MCF 10A (cell line): ENCODE measurements around the gene MVB12B. TPM values are rescaled to one million over a fixed set of nuclear protein-coding genes. Genes with fewer than 3 reads are reported as not detected.

Experiments
- BruUV-seq: library from RNA; stranded (reverse); fragments of 400-500 nt; replicated peaks from 2 replicates; lab custom pipeline; 2021; lab: Mats Ljungman, UMichigan
- CTCF ChIA-PET: fragments of 300-600 bp; sonication (Branson Sonifier 250); formaldehyde crosslinking; extraction: SDS; loops from one replicate; lab custom pipeline; 2021; ENCODE audit warnings: antibody characterized with exemption, inconsistent platforms; lab: Yijun Ruan, JAX
- POLR2A ChIA-PET: fragments of 300-600, 350-650 bp; sonication (Branson Sonifier 250); formaldehyde crosslinking; extraction: SDS; loops from one replicate; lab custom pipeline; 2020; ENCODE audit warnings: antibody characterized with exemption, inconsistent platforms; lab: Yijun Ruan, JAX
- DNase-seq: peaks from one replicate; pipeline ENCODE4 v3.0.0-alpha.2; 2018; ENCODE audit not compliant: unreplicated experiment
- H3K27ac Mint-ChIP-seq: one replicate; pipeline ENCODE4 v1.8.0; 2022; ENCODE audit warnings: mild to moderate bottlenecking, low read depth, mixed read lengths; ENCODE audit not compliant: unreplicated experiment
- H3K27me3 Mint-ChIP-seq: one replicate; pipeline ENCODE4 v1.8.0; 2022; ENCODE audit warnings: mixed read lengths; ENCODE audit not compliant: insufficient read depth, unreplicated experiment
- H3K36me3 Mint-ChIP-seq: one replicate; pipeline ENCODE4 v1.8.0; 2022; ENCODE audit warnings: mild to moderate bottlenecking, moderate library complexity, mixed read lengths; ENCODE audit not compliant: insufficient read depth, unreplicated experiment
- H3K4me1 Mint-ChIP-seq: one replicate; pipeline ENCODE4 v1.8.0; 2022; ENCODE audit warnings: mixed read lengths; ENCODE audit not compliant: insufficient read depth, unreplicated experiment
- H3K4me3 Mint-ChIP-seq: one replicate; pipeline ENCODE4 v1.8.0; 2022; ENCODE audit warnings: mild to moderate bottlenecking, moderate library complexity, mixed read lengths; ENCODE audit not compliant: unreplicated experiment
- H3K9me3 Mint-ChIP-seq: one replicate; pipeline ENCODE4 v1.8.0; 2022; ENCODE audit warnings: mixed read lengths; ENCODE audit not compliant: unreplicated experiment
- CTCF ChIP-seq: fragments of 200-600 bp; IDR thresholded peaks from one replicate; pipeline ENCODE4 v1.8.0; 2022; ENCODE audit warnings: antibody characterized with exemption, mild to moderate bottlenecking; ENCODE audit not compliant: unreplicated experiment
- intact Hi-C: fragments of 100-400 bp; cut with micrococcal nuclease; formaldehyde crosslinking; loops from 2 replicates; pipeline ENCODE4 v1.14.1; 2022
- total RNA-seq: library from RNA; stranded (reverse); gene quantifications from 2 replicates; pipeline ENCODE4 v1.2.3, GENCODE V29; 2022

Gene MVB12B
- total RNA-seq, 1 experiment from 2014 or later, result 5.5 TPM

GRCh38 chr9:126461608-126462007 is 135.0 kb downstream of the MVB12B start:
- CTCF ChIA-PET, result interaction anchor here (0.7 kb wide), 1 partner anchor 1071 kb away, joined by 3 read pairs; no protein-coding TSS in a partner anchor

DNA sequence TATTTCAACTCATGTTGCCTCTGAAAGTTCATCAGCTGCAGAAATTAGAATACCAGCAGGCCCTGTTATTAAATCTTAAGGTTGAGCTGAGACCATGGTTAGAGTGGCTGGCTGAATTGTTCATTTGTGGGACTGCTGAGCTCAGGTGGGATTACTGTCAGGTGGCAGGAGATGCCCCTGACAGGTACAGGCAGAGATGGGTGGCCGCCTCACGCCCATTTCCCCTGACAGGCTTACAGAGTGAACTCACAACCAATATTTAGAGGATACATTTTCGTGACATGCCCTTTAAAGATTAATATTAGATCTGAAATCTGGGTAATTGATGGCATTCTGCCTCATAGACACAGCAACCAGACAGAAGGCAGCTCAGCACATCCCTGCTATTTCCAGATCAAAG is 136.0 kb downstream of the MVB12B start:
- H3K4me3 Mint-ChIP-seq, result no peak overlapping the region
- no peak overlapping the region for H3K27ac Mint-ChIP-seq
- BruUV-seq, result no TSS peak
- DNase-seq, result no peak
- H3K9me3 Mint-ChIP-seq, result no peaks in the 10 kb centered on the region
- no peaks in the 10 kb centered on the region for H3K36me3 Mint-ChIP-seq
- H3K27me3 Mint-ChIP-seq, result no peaks in the 10 kb centered on the region
- no peak for TF ChIP-seq CTCF
- intact Hi-C loops, result no loop called here
- ChIA-PET CTCF (interaction anchor here (0.6 kb wide), 2 partner anchors 15 to 999 kb away, joined by 3 read pairs; no protein-coding TSS in a partner anchor), POLR2A (no interaction called here)
- no peaks in the 10 kb centered on the region for H3K4me1 Mint-ChIP-seq

More at GRCh38 chr9:126461608-126462007, 135.0 kb downstream of the MVB12B start:
- POLR2A ChIA-PET, result no interaction called here
- no TSS peak for BruUV-seq
- Mint-ChIP-seq H3K4me1 (no peaks in the 10 kb centered on the region), H3K27ac (no peak overlapping the region), H3K27me3 (no peaks in the 10 kb centered on the region), H3K4me3 (no peak overlapping the region), H3K9me3 (no peaks in the 10 kb centered on the region), H3K36me3 (peaks cover 6% of the 10 kb centered on the region)
- intact Hi-C loops, result no loop called here
- TF ChIP-seq CTCF, result no peak
- DNase-seq, result no peak

- Mint-ChIP-seq H3K27ac (no peak overlapping the region), H3K4me1 (no peaks in the 10 kb centered on the region), H3K4me3 (no peak overlapping the region), H3K36me3 (peaks cover 6% of the 10 kb centered on the region), H3K27me3 (no peaks in the 10 kb centered on the region), H3K9me3 (no peaks in the 10 kb centered on the region)
- CTCF ChIA-PET, result interaction anchor here (1.0 to 1.5 kb wide), 3 partner anchors 28 to 95 kb away, joined by 3 to 4 read pairs (median 4); no protein-coding TSS in a partner anchor
- no peak for TF ChIP-seq CTCF
- BruUV-seq, result no TSS peak
- POLR2A ChIA-PET, result no interaction called here
- intact Hi-C loops, result no loop called here
- DNase-seq, result no peak
Observed at GRCh38 chr9:126463426-126463825, 136.8 kb downstream of the MVB12B start.

DNA sequence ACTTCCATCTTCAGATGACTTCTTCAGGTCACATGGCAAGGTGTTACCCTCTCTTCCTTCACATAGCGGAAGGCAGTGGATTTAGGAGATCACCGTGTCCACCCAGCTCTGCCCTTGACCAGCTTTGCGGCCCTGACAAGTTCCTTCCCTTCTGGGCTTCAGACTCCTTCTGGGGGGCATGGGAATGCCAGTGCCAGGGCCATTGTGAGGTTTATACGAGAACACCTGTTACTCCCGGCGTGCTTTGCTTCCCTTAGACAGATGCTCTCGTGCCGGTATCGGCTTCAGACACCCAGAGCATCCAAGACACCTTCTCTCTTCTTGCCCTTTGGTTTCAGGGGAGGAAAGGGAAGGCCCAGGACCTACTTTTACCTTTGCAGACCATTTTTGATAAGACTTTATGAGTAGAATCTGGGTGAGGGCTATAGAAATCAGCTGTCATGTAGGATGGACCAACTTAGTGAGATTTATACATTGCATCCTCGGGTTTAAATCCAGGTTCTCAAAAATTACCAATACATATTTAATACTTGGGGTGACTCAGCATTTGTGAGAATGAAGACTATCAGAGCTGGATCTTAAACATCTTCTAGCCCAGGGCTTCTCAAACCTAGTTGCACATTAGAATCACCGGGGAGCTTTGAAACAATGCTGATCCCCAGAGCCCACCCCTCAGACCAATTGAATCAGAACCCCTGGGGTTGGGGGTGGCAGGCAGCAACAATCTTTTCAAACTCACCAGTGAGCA is 138.2 kb downstream of the MVB12B start:
- Mint-ChIP-seq H3K27me3 (no peaks in the 10 kb centered on the region), H3K4me1 (no peaks in the 10 kb centered on the region), H3K36me3 (peaks cover 6% of the 10 kb centered on the region), H3K27ac (no peak overlapping the region), H3K9me3 (no peaks in the 10 kb centered on the region), H3K4me3 (no peak overlapping the region)
- TF ChIP-seq CTCF, result no peak
- DNase-seq, result no peak
- ChIA-PET CTCF (interaction anchor here (0.5 to 1.5 kb wide), 5 partner anchors 27 to 262 kb away, joined by 3 to 9 read pairs (median 4); no protein-coding TSS in a partner anchor), POLR2A (interaction anchor here (0.6 kb wide), 1 partner anchor 122 kb away, joined by 3 read pairs; no protein-coding TSS in a partner anchor)
- intact Hi-C loops, result no loop called here
- no TSS peak for BruUV-seq
